HPDE6-E6E7 (cell line): ENCODE measurements around the gene ANKH.
"Not testable (repeated sequence)": the region's sequence is repeated elsewhere in the genome, so short reads cannot be mapped to it uniquely, and the experiment has no call there.

Experiments used
- DNase-seq: peaks from one replicate; pipeline ENCODE4 v3.0.0; 2011; ENCODE audit warnings: missing footprints; ENCODE audit errors: extremely low spot score

Gene ANKH

GRCh38 chr5:14854799-14855198 lies 16.8 kb downstream of the ANKH start:
- no peak for DNase-seq

- DNase-seq, result no peak
These were observed 17.9 kb downstream of the ANKH start for GRCh38 chr5:14853685-14854084.

GRCh38 chr5:14852779-14853178 lies 18.8 kb downstream of the ANKH start:
- no peak for DNase-seq

DNA sequence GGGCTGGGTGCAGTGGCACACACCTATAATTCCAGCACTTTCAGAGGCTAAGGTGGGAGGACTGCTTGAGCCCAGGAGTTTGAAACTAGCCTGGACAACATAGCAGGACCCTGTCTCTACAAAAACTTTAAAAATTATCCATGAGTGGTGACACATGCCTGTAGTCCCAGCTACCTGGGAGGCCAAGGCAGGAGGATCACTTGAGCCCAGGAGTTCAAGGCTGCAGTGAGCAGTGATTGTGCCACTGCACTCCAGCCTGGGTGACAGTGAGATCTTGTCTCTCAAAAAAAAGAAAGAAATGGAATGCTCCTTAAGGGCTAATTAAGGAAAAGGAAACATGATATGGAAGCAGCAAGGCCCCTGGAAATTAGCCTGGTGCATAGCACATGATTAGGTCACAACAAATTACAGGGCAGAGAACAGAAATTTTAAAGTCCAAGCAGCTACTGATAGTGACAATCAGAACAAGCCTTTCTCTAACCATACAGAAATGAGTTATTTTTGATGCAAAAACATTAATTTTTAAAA lies 19.5 kb downstream of the ANKH start:
- DNase-seq, result no peak

- DNase-seq, result no peak
These were observed 20.0 kb downstream of the ANKH start for GRCh38 chr5:14851597-14851996.

- DNase-seq, result no peak
These were observed 20.5 kb downstream of the ANKH start for GRCh38 chr5:14851050-14851419.

- DNase-seq, result no peak
These were observed 21.0 kb downstream of the ANKH start for GRCh38 chr5:14850419-14851049.

DNA sequence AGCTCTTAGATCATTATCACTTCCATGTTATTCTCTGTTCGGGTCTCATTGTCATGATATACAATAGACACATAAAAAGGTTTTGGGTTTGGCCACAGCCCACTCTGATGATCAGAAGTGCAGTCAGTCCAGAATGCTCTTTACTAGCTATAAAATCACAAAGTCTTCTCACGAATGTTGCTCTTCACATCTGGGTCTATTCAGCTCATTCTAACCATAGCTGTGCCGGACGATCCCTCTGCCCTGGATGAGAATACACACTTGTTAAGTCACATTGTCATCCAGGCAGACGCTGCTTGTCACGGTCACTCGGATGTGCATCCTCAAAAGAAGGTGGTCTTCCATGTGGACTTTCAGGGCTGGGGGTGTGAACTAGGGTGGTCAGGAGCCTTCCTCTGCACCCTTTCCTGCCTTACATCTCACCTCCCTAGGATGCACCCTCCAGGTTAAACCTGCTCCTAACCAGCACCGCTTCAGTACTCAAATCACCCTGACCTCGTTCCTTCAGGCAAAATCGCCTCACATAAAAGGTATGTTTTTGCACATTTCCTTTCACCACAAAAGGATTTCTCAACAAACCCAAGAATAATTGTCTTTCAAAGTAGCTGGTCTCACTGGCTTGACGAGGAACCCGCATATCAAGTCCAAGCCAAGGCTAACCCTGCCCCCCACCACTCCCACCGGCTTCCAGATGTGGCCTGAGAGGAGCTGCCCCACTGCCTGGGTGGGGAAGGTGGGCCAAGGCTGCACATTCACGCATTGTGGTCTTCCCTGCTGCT lies 21.9 kb downstream of the ANKH start:
- peak; percentile 40 for DNase-seq

DNA sequence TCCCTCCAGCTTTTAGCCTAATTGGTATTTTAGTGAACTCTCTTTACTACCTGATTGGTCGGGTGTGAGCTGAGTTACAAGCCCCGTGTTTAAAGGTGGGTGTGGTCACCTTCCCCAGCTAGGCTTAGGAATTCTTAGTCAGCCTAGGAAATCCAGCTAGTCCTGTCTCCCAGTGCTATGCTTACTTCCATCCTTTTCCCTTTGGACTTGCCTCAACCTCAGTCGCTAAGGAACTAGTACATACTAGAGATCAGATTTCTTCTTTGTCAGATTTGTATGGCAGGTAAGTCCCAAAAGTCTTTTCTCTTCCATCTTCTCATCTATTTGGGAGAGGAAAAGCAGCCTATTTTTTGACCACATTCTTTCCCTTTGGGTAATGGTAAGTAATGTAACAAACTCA lies 22.6 kb downstream of the ANKH start:
- not testable (repeated sequence) for DNase-seq

DNA sequence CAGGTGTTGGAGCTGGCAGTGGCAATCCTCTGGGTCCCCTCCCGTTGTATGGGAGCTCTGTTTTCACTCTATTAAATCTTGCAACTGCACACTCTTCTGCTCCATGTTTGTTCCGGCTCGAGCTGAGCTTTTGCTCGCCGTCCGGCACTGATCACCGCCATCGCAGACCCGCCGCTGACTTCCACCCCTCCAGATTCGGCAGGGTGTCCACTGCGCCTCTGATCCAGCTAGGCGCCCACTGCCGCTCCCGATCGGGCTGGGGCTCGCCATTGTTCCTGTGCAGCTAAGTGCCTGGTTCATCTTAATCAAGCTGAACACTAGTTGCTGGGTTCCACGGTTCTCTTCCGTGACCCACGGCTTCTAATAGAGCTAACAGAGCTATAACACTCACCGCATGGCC lies 23.2 kb downstream of the ANKH start:
- no peak for DNase-seq

GRCh38 chr5:14847471-14847870 lies 24.1 kb downstream of the ANKH start:
- DNase-seq, result no peak

DNA sequence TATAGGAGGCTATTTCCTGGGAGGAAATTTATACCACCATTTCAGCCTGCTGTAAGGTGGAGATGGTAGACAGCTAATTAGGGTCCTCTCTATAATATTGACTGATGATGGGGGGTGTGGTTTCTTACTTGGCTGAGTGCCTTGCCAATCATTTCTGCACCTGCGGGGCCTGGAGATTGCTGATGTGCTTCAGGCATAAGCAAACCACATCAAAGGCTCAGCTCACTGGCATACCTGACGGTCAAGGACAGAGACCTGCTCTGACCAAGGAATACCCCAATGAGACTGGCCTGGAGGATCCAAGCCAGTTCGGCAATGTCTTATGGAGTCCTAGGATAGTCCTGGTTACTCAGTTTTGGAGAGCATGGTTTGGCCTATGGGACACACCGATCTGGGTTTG lies 29.5 kb downstream of the ANKH start:
- DNase-seq, result no peak

DNA sequence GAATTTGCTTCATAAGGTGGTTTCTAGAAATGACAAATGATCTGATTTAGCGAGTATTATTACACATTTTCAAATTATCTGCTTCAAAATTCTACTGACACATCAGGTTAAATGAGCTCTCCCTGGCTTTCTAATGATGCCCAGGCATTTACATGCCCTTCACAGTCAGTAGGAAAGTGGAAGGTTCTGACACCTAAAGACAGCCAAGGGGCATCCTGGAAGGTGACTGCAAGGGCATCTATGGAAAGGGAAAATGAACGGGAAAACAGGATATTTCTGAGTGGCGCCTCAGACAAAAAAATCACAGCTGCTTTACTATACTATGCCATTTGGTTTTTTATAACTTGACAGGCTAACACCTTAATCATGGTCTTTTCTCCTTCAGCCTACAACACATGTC lies 31.0 kb downstream of the ANKH start:
- no peak for DNase-seq

DNA sequence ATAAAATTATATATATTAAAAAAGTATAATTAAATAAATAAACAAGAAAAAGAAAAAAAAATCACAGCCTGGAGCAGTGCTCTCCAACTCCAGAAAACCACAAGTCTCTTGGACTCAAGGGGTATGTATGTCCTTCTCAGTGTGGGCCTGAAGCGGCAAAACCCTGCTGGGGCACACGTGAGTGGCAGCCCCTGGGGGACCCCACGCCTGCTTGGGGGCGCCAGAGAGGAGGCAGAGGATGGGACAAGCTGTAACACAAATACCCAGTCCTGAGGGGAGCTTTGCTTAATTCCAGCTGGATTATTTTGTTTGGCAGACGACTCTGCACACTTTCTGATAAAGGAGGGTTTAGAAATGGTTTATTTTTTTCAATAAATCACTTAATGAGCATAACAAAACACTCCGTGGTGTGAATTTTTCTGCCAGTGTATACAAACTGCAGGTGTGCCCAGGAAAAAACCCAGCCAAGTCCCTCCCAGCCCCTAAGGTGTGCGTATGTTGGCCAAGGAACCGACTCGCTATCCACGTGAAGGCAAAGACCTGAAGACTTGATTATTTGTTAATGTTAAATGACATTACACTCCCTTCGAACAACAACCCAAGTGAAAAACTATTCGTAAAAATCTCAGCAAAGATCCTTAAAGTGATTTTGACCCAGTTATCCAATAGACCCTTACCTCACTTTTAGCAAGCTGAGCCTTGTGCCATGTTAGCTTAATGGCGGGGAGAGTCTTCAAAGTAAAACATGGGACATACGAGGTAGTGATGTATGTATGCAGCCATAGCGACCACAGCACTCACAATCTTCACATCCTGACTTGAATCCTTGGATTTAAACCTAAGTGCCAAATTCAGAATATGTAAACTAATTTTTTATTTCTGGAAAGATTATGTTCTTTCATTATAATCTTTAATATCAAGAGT lies 32.9 kb downstream of the ANKH start:
- no peak for DNase-seq

DNA sequence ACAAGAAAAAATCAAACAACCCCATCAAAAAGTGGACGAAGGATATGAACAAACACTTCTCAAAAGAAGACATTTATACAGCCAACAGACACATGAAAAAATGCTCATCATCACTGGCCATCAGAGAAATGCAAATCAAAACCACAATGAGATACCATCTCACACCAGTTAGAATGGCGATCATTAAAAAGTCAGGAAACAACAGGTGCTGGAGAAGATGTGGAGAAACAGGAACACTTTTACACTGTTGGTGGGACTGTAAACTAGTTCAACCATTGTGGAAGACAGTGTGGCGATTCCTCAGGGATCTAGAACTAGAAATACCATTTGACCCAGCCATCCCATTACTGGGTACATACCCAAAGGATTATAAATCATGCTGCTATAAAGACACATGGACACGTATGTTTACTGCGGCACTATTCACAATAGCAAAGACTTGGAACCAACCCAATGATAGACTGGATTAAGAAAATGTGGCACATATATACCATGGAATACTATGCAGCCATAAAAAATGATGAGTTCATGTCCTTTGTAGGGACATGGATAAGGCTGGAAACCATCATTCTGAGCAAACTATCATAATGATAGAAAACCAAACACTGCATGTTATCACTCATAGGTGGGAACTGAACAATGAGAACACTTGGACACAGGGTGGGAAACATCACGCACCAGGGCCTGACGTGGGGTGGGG lies 34.0 kb downstream of the ANKH start:
- DNase-seq, result not testable (repeated sequence)

DNA sequence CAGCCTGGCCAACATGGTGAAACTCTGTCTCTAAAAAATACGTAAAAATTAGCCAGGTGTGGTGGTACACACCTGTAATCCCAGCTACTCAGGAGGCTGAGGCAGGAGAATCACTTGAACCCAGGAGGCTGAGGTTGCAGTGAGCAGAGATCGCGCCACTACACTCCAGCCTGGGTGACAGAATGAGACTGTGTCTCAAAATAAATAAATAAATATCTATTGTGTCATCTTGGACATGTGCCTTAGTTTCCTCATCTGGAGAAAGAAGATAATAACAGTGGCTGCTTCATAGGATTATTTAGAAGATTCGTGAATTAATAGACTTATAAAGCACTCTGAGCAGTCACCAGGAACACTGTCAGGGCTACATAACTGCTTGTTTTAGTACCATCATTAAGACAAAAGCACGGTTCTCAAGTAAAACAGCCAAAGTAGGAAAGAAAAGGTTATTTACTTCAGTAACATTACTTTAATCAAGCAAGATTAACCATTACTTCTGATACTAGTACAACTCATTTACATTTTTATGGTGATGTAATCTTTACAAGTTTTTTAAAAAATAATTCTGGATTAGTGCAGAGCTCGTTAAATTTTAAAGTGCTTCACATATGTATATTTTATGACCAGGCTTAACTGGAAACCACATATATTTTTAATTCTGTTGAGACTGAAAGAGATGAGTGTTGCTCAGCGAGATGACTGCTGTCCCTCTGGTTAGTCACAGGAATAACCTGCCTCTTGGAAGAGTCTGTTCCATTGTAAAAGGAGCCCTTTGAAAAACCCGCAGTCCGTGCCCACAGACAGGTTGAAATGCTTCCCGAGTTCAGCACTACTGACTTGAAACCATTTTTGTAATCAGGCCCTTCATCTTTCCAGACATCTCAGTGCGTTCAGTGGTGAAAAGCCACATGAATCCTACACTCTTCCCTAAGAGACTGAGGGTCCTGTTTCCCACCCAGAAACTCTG lies 36.7 kb downstream of the ANKH start:
- no peak for DNase-seq

DNA sequence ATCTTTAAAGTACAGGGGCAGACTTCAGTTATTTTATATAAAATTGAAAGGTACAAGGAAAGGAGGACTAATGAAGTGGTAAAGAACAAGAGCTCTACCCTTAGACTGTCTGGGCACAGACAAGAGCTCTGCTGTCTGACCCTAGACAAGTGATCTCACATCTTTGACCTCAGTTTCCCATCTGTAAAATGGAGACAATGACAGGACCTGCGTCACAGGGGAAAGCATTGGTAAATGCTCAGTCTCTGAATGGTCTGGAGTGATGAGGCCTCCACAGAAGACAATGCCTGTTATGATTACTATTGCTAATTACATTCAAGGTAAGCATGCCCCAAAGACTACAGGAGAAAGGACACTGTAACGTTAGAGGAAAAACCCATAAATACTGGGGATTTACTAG lies 37.5 kb downstream of the ANKH start:
- no peak for DNase-seq

- DNase-seq, result no peak
These were observed 40.6 kb downstream of the ANKH start for GRCh38 chr5:14831006-14831338.

GRCh38 chr5:14830210-14831005 lies 41.2 kb downstream of the ANKH start:
- no peak for DNase-seq

DNA sequence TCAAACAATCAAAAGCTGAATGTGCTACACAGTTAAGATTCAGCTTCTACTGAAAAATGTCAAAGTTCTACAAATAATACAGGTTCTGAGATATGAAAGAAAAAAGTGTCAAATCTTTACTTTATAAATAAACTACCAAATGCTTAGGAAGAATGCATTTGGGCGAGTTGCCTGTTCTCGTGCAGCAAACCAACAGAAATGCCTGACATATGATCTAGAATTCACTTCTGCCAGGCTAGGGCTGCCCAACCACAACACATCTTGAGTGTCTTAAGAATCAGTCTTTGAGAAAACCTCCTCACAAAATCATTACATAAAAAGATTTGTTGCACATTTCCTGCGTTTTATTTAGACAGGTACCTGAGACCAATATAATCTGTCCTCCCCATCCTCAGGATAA lies 42.2 kb downstream of the ANKH start:
- no peak for DNase-seq
